Stimulated activated CD4-positive, alpha-beta T cell treated with anti-CD3 and anti-CD28 coated beads, TNF-alpha, amount 100 ng/mL, for 24 hours (primary cell): Measurements from ENCODE around the gene SPATA16.
"Not testable (repeated sequence)": the region's sequence is repeated elsewhere in the genome, so short reads cannot be mapped to it uniquely, and the experiment has no call there.

Experiments
- DNase-seq, 3 experiments: peaks; one replicate each; pipeline ENCODE4 v3.0.0-alpha.2; 2020; ENCODE audit warnings: low read depth in 3 of 3

The SPATA16 gene

GRCh38 chr3:172879381-172879780 lies 261.7 kb downstream of the SPATA16 start:
- not testable (repeated sequence) for DNase-seq

GRCh38 chr3:172877011-172877410 lies 264.0 kb downstream of the SPATA16 start:
- DNase-seq = no peak

GRCh38 chr3:172876297-172876696 lies 264.7 kb downstream of the SPATA16 start:
- no peak for DNase-seq

GRCh38 chr3:172875039-172875438 lies 266.0 kb downstream of the SPATA16 start:
- no peak for DNase-seq

DNA sequence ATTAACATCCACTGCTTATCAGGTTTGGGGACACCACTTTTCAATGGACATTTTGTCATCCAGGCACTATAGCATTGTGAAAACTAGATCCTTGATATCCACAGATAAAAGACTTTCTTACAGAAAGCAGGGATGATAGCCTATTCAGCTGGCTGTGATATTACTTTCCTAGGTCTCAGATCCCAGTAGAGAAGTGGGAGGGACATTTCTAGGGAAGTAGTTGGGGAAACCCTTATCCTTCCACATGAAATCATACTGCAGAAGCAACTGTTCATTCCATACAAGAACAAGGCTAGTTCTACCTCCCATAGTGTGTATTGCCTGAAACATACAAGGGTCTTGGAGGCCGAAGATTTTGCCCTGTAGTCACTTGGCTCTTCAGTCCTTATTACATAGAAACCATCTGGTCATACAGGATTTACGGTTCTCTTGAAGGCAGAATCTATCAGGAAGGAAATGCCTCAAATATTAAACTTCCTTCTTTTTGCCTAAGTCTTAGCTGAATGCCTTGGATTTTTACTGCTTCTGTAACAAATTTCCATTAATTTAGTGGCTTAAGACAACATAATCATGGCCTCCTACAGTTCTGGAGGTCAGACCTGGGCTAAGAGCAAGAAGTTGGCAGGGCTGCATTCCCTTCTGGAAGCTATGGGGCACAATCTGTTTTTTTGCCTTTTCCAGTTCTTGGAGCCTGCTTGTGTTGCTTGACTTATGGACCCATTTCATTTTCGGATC lies 271.1 kb downstream of the SPATA16 start:
- no peak for DNase-seq

DNA sequence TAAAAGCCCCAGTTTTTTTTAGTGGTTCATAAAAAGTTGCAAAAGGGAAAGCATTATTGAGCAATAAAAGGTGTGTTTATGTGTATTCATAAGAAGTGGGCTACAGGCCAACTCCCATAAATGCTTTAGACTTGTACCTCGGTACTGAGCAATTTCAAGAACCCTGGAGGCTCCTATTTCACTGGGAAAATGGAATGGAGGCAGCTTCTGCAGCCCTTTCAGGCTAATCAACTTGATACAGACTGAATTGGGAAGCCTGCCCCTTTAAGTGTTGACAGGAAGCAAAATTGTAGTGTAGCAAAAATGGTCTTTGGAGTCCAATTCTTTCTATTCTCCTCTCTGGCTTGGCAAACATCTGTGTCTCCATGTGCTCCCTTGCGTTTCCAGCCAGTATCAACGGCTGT lies 271.7 kb downstream of the SPATA16 start:
- DNase-seq = no peak

DNA sequence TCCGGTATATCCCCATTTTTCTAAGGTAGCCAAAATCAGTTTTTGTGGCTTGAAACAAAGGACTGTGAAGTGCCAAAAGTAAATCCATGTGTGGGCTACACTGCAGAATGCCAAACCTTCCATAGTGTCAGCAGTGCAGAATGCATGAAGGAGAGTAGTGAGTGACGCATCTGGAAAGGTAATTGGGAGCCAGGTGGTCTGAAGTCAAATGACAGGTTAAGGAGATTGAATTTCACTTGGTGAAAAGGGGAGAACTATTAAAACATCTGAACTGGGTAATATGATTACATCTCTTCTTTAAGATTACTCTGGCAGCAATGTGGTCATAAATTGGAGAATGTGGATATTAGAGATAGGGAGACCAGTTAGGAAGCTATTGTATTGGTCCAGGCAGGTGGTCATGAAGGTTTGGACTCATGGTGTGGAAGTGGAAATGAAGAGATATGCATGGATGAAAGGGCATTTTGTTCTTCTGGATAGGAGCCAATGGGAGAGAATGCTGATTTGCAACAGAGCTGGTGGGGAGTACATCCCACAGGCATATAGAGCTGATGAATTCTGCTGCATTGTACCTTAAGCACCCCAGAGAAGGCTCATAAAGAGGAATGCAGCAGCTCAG lies 272.3 kb downstream of the SPATA16 start:
- DNase-seq = no peak

GRCh38 chr3:172866726-172867350 lies 274.2 kb downstream of the SPATA16 start:
- DNase-seq = not testable (repeated sequence)

GRCh38 chr3:172859041-172859440 lies 282.0 kb downstream of the SPATA16 start:
- DNase-seq = no peak

DNA sequence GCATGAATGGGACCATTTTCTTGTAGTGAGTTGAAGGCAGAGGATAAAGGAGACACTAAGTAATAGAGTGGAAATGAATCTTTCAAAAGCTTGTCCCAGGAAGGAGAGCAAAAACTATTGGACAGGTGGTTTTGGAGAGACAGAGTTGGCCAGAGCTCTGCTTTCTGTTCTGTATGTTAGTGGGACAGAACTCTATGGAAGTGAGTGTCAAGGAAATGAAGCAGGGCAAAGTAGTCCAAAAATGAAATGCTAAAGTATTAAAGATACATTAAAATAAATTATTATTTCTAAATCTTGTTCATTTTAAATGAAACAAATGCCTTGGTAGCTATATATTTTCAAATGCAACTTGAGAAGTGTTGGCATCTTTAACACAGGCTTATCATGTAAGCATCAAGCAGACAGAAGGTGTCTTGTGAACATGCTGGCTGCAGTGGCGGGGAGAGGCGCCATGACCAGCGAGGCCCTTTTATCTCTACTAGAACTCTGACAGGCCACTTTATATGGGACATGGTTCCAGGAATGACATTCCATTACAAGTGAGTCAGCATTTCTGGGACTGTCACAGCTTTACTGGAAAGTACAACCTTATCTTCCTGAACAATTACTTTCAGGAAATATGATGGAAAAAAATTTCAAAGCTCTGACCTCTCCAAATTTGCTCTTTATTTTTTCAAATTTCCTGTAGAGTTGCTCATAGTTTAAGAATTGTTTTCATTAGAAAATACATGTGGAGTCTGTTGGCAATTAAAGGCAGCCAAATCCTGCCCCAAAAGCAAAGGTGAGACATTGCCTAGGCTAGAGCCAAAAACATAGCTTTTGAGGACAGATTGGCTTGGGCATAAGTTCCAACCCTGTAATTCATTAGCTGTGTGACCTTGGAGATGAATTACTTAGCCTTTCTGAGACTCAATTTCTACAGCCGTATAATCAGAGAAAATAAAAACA lies 284.0 kb downstream of the SPATA16 start:
- DNase-seq = no peak

GRCh38 chr3:172855037-172855436 lies 286.0 kb downstream of the SPATA16 start:
- no peak for DNase-seq

DNA sequence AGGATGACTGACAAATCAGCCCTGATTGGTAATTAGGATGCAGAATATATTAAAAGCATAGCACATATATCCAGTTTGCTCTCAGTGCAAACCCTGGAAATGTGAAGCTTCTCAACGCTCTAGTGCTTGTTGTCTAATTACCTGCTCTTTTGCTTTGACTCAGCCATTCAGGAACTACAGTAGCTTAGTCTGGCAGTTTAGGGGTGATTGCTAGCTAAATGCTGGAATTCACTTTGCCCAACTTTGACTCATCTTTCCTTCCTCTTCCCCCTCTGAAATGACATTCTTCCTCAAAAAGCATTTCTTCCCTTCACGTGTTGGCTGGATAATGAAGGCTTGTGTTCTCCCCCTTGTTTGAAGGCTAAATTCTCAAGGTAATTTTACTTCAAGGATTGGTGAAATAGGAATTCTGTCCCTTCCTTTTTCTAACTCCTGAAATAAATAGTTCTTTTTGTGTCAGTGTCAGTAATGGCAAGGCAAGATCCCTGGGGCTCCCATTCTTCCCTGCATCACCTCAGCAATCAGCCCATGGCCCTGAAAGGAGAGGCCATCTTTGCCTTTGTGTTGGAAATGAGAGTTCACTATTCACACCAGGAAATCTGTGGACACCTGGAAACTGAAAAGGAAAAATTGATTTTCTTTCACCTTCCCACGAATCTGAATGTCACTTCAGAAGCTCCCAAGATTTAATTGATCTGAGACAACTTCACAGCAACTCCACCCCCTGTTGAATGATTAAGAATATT lies 286.9 kb downstream of the SPATA16 start:
- DNase-seq = no peak

- DNase-seq = no peak
These were observed 288.0 kb downstream of the SPATA16 start for GRCh38 chr3:172853005-172853404.

- no peak for DNase-seq
These were observed 292.1 kb downstream of the SPATA16 start for GRCh38 chr3:172848910-172849309.

DNA sequence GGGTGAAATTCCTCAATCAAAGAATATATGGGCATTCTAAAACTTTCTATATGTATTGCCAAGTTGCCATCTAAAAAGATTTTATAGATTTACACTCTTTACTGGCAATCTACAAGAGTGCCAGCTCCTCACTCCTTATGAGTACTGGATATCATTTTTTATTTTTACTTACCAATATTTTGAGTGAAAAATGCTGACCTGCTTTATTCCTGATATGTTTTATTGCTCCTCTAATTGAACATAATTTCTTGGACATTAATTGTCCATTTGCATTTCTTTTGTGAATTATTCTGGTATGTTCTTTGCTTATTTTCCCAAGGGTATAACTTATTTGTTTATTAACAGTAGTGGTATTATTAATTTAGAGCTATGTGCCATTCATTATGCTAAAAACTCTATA lies 293.7 kb downstream of the SPATA16 start:
- DNase-seq = no peak

DNA sequence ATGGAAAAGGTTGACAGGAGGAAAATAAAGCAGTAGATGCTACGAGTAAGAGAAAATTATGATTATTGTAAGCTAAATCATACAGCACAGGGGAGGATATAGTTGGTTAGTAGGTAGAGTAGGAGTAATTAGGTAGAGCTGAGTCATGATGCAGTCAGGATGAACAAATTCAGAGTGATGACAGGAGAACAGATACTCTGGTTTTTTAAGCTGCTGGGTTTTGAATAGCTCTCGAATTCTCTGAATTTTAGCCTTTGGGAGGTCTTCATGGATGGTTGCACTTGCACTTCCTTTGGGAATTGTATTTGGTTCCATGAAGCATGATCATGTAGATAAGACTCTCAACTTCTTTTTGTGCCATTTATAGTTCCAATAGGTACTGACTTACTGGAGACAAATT lies 294.3 kb downstream of the SPATA16 start:
- DNase-seq = no peak

DNA sequence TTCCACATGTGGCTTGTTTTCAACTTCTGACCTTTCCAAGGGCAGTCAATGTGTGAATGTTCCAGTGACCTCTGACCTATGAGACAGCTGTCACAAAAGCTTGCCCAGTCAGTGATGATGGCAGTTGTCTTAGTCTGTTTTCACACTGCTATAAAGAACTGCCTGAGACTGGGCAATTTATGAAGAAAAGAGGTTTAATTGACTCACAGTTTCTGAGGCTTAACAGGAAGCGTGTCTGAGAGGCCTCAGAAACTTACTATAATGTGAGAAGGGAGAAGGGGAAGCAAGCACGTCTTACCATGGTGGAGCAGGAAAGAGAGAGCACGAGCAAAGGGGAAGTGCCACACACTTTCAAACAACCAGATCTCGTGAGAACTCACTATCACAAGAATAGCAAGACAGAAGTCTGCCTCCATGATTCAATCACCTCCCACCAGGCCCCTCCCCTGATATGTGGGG lies 294.9 kb downstream of the SPATA16 start:
- no peak for DNase-seq

DNA sequence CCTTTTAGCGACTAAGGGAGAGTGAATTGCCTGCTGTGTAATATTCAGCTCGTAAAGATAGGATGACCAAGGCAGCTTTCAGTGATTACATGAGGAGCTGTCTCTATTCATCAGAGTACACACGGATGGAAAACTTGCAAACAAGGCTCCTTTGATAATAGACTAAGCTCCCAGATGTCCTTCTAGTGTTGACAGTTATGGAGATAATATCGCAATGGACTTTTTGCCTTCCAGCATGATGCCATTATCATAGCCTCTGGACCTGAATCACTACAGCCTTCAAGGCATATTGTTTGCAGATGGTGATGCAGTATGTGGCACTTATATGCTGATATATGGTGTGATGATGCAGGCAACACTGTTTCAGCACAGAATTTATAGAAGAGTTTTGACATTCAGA lies 296.6 kb downstream of the SPATA16 start:
- DNase-seq = no peak

- DNase-seq = no peak
These were observed 300.1 kb downstream of the SPATA16 start for GRCh38 chr3:172840913-172841312.

- DNase-seq = no peak
These were observed 300.6 kb downstream of the SPATA16 start for GRCh38 chr3:172840463-172840862.

DNA sequence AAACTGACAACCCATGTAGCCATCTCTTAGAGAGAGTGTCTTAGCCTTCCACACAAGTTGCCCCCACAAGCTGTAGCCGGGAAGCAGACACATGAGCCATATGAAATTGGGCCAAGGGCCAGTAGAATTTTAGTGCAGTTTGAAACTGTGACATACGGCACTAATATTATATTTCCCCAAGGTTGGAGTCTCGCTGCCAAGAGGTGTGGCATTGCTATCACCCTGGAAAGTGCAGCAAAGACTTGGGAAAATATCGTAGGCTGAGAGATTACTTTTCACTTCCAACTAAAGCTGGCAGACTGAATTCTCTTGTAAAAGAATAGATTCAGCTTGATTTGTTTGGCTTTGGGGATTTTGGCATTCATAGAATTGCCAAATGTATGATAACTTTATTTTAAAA lies 301.4 kb downstream of the SPATA16 start:
- DNase-seq = no peak
